Nephron (organoid): ENCODE results near the gene PNLIPRP2.

ENCODE experiments used
- H3K27ac Mint-ChIP-seq, 3 experiments: 2 replicates each; pipeline ENCODE4 v1.8.0; 2020; ENCODE audit warnings: mixed read lengths in 3 of 3, mild to moderate bottlenecking in 2 of 3, moderate library complexity in 1 of 3
- H3K27me3 Mint-ChIP-seq: 2 replicates; pipeline ENCODE4 v1.8.0; 2021; ENCODE audit warnings: low read depth, mild to moderate bottlenecking, moderate library complexity, mixed read lengths
- H3K36me3 Mint-ChIP-seq: 2 replicates; pipeline ENCODE4 v1.8.0; 2020; ENCODE audit warnings: low read depth, mixed read lengths
- H3K4me1 Mint-ChIP-seq: 2 replicates; pipeline ENCODE4 v1.8.0; 2020; ENCODE audit warnings: mixed read lengths
- H3K4me3 Mint-ChIP-seq, 3 experiments: 2 replicates each; pipeline ENCODE4 v1.8.0; 2020; ENCODE audit warnings: mild to moderate bottlenecking in 3 of 3, mixed read lengths in 3 of 3, moderate library complexity in 2 of 3
- H3K9me3 Mint-ChIP-seq: 2 replicates; pipeline ENCODE4 v1.8.0; 2020; ENCODE audit warnings: mixed read lengths
- TF ChIP-seq, protein P1 (sequence below), 3 experiments: fragments of 200-600 bp; sonication (generic); IDR thresholded peaks; one replicate each; pipeline ENCODE4 v1.5.0; 2021; ENCODE audit warnings: antibody characterized with exemption in 3 of 3; ENCODE audit not compliant: unreplicated experiment in 3 of 3

PNLIPRP2 gene

DNA sequence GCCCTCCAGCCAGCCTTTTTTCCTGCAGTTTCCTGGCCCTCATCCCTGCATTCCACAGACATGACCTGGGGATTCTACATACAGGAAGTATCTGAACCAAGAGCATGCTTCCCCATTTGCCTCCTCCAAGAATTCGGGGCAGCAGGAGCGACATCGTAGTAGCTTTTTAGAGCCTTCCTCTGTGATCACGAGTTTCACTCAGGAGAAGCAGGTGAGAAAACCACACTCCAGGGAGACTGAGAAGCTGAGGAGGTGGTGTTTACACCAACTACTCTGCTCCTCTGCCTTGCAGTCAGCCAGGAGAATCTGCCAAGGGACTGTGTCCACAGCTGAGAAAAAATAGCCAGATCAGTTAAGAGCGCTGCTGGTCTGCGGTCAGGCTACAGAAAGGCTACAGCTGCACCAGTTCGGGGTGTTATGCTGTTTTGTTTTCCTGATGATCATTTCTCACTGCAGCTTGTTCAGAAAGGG is 67.5 kb downstream of the PNLIPRP2 start:
- Mint-ChIP-seq H3K27ac (peak overlapping the region; percentile 76 to 96 (median 94)), H3K4me3 (peak overlapping the region in 2 of 3 experiments; percentile 11 to 34), H3K9me3 (no peaks in the 10 kb centered on the region), H3K36me3 (peaks cover 23% of the 10 kb centered on the region), H3K4me1 (peaks cover 66% of the 10 kb centered on the region), H3K27me3 (peaks cover 19% of the 10 kb centered on the region)
- TF ChIP-seq, protein P1, sequence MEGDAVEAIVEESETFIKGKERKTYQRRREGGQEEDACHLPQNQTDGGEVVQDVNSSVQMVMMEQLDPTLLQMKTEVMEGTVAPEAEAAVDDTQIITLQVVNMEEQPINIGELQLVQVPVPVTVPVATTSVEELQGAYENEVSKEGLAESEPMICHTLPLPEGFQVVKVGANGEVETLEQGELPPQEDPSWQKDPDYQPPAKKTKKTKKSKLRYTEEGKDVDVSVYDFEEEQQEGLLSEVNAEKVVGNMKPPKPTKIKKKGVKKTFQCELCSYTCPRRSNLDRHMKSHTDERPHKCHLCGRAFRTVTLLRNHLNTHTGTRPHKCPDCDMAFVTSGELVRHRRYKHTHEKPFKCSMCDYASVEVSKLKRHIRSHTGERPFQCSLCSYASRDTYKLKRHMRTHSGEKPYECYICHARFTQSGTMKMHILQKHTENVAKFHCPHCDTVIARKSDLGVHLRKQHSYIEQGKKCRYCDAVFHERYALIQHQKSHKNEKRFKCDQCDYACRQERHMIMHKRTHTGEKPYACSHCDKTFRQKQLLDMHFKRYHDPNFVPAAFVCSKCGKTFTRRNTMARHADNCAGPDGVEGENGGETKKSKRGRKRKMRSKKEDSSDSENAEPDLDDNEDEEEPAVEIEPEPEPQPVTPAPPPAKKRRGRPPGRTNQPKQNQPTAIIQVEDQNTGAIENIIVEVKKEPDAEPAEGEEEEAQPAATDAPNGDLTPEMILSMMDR (IDR thresholded peaks at IDR 0.05; ENCODE audit: unreplicated experiment in 3 of 3), result no peak

DNA sequence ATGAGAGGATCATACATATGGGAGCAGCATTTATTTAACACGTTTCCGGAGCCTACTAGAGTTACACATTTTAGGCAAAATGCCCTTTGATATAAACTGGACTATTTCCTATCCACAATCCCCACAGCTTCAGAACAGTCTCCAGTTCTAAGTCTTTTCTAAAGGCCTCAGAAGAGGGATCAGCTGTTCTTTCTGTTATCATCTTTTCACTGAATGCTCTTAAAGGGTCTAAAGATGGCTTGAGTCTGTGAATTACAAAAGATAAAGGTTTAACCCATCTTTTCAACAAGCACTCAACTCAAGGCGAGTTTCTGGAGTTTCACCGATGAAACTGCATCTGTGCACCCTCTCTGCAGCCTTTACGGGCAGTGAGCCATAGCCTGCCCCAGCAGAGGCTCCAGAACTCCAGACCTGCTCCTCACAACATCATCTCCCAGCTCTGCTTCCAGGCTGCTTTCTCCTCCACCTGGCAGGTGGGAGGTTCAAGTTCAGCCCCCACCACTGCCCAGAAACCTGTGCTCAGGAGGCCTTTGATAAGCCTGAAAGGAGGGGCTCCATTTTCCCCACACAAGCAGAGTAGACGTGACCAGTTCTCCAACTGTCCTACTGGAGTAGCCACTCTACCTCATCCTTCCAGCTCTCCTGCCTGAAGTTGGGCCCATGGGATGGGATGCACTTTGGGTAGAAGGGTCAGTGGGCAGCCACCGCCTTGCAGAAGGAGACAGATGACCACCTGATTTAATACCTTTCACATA is 68.2 kb downstream of the PNLIPRP2 start:
- peak overlapping the region; percentile 76 to 96 (median 94) for H3K27ac Mint-ChIP-seq
- peaks cover 69% of the 10 kb centered on the region for H3K4me1 Mint-ChIP-seq
- H3K27me3 Mint-ChIP-seq, result peaks cover 19% of the 10 kb centered on the region
- TF ChIP-seq, protein P1 (IDR thresholded peaks at IDR 0.05; ENCODE audit: unreplicated experiment in 3 of 3), result no peak
- H3K9me3 Mint-ChIP-seq, result no peaks in the 10 kb centered on the region
- peaks cover 26% of the 10 kb centered on the region for H3K36me3 Mint-ChIP-seq
- H3K4me3 Mint-ChIP-seq, result peak overlapping the region in 2 of 3 experiments; percentile 11 to 36

DNA sequence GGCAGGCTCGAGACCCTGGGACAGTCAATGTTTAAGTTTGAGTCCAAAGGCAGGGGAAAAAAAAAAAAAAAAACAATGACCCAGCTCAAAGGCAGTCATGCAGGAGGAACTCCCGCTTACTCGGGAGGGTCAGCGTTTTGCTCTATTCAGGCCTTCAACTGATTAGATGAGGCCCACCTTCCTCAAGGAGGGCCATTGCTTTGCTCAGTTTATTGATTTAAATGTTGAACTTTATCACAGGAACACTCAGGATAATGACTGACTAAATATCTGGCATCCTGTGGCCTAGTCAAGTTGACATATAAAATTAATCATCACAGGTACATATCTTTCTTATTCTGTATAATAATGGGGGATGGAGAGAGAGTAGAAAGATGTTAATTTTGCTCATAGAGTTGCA is 69.0 kb downstream of the PNLIPRP2 start:
- Mint-ChIP-seq H3K9me3 (no peaks in the 10 kb centered on the region), H3K27ac (peak overlapping the region; percentile 76 to 95 (median 88)), H3K27me3 (peaks cover 19% of the 10 kb centered on the region), H3K4me1 (peaks cover 77% of the 10 kb centered on the region), H3K36me3 (peaks cover 26% of the 10 kb centered on the region), H3K4me3 (no peak overlapping the region)
- TF ChIP-seq, protein P1 (IDR thresholded peaks at IDR 0.05; ENCODE audit: unreplicated experiment in 3 of 3), result no peak

DNA sequence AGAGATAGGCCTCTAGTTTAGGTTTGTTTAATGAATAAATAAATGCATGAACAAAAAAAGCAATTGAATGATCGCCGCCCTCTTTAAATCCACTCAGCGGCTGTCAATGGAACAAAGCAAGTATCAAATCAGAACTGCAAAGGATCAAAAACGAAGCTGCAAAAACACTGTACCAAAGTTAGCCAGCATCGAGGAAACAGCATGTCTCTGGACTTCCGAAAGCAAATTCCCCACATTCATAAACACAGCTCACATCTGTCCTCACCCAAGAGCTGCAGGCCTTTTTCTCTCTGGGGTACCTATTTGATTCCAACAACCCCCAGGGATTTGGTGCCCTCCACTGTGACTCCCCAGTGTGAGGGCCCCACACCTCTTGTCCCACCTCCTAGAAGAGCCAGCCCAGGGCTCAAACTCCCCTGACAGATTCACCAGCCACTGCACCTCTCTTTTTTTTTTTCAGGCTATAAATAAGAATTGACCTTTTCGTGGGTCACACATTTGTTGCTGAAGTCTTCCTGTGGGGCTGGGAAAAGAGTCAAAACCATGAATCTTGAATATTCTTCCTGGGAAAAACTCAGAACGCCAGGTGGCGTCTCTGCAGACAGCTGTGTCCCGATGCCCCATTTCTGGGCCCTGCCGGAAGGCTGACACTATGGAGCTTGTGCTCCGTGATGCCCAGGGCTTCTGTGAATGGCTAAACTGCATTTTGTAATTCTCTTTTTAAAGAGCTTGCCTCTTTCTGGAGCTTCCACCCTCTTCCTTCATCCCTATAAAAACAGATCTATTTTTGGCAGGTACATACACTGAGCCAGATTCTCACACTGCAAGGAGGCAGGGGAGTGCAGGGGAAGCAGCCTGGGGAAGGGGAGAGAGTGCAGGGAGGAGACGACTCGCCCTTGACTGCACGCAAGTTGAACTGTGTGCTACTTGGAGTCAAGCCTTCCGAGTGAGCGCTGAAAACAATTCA is 69.9 kb downstream of the PNLIPRP2 start:
- H3K27me3 Mint-ChIP-seq, result peaks cover 14% of the 10 kb centered on the region
- TF ChIP-seq, protein P1 (IDR thresholded peaks at IDR 0.05; ENCODE audit: unreplicated experiment in 3 of 3), result peak; percentile 48 to 67 (median 63)
- H3K9me3 Mint-ChIP-seq, result no peaks in the 10 kb centered on the region
- H3K27ac Mint-ChIP-seq, result peak overlapping the region; percentile 76 to 95 (median 88)
- H3K36me3 Mint-ChIP-seq, result peaks cover 26% of the 10 kb centered on the region
- peaks cover 81% of the 10 kb centered on the region for H3K4me1 Mint-ChIP-seq
- peak overlapping the region in 2 of 3 experiments; percentile 27 to 33 for H3K4me3 Mint-ChIP-seq

DNA sequence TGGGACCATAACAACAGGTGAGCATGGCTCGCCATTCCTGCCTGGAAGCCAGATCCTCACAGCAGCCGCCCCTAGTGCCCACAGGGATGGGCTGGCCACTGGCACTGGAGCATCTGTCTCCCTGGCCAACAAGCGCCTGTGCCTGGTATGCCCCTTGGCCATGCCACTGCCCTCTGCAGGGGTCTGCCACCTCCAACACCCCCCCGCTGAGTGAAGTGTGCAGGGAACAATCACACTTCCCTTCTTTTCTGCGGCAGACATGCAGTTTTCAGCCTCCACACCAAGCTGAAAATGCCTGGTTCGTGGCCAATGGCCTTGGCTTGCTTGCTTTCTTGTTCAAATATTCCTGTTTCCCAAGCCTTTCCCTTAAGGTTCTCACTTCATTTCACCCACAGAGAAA is 70.9 kb downstream of the PNLIPRP2 start:
- peak overlapping the region in 2 of 3 experiments; percentile 11 to 76 for H3K4me3 Mint-ChIP-seq
- H3K36me3 Mint-ChIP-seq, result peaks cover 32% of the 10 kb centered on the region

More for the DNA sequence above, 70.9 kb downstream of the PNLIPRP2 start:
- Mint-ChIP-seq H3K4me1 (peaks cover 81% of the 10 kb centered on the region), H3K9me3 (no peaks in the 10 kb centered on the region), H3K27ac (peak overlapping the region; percentile 76 to 95 (median 94)), H3K27me3 (peaks cover 12% of the 10 kb centered on the region)
- TF ChIP-seq, protein P1 (IDR thresholded peaks at IDR 0.05; ENCODE audit: unreplicated experiment in 3 of 3), result no peak
